Astrocyte (in vitro differentiated cells and primary cell): ENCODE data around the gene MYOG.

ENCODE experiments used
- CTCF ChIP-seq: IDR thresholded peaks from 2 replicates; pipeline ENCODE4 v1.5.1; 2011; ENCODE audit warnings: low read depth, mild to moderate bottlenecking, inconsistent platforms, low read length, moderate library complexity; ENCODE audit not compliant: insufficient read depth
- EZH2 ChIP-seq: IDR thresholded peaks from 2 replicates; pipeline ENCODE4 v1.6.1; 2012; ENCODE audit warnings: mild to moderate bottlenecking, low read length, inconsistent platforms; ENCODE audit not compliant: insufficient read depth

DNA sequence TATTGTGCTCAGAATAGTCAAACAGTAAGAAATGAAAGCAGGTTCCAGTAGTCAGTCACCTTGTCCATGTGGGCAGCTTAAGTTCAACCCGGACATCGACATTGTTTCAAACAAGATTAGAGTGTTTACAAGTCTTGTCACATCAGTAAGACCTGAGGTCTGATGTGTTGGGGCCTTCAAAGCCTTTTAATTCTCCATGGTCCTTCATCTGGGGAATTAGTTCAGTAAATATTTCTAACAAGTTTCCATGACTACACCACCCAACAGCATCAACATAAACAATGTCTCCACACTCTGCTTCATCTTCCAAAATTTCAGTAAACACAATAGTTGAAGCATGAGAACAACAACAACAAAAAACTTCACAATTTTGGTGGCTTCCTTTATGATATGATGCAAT is 26.7 kb upstream of the MYOG start:
- no peak for TF ChIP-seq CTCF
- no peak for TF ChIP-seq EZH2
